Measurements from ENCODE around the gene CAPN14.

GRCh38 chr2:31196622-31197021 lies 20.7 kb downstream of the CAPN14 start:
- TF ChIP-seq POLR2A (IDR thresholded peaks at IDR 0.05) (no peak), CTCF (IDR thresholded peaks at IDR 0.05) (no peak)

Measured in adrenal gland (tissue), 5 donors.